CD4-positive, alpha-beta T cell treated with Interleukin-21 for 1 hour (primary cell): Measurements from ENCODE around the gene FBXL7.

Source experiments
- DNase-seq: peaks from one replicate; pipeline ENCODE4 v3.0.0-alpha.2; 2020

The FBXL7 gene

DNA sequence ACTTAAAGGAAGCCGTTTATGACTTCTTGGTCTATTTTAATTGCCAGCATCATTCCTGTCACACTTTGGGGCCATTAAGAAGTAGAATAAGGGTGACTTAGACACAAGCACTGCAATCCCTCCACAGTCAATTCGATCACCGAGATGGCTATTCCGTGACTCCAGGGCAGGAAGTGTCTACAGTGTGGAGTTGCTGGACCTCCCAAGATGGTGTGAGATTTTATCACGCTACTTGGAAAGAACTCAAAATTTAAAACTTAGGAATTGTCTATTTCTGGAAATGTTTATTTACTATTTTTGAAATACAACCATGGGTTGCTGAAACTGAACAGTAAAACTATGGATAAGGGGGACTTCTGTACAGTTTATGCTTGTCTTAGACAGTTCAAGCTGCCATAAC lies 6.2 kb downstream of the FBXL7 start:
- DNase-seq, result no peak

- no peak for DNase-seq
These were observed 6.9 kb downstream of the FBXL7 start for GRCh38 chr5:15506897-15507296.

DNA sequence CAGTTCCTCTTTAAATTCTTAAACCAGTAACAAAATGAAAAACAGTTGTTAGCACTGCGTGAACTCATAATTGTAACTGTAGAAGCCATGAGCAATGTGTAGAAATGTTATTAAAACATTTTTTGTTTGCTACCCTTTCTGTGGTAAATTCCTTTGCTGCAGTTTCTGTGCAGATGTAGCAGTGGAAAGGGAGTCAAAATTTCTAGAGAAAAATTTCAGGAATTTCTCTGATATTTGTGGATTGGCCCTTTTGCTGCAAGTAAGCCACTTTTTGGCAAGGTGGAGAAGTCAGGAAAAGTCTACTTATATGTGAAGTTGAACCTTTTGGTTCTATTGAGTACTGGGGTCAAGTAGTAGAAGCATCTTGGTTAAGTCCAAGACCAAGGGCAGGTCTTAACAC lies 10.1 kb downstream of the FBXL7 start:
- no peak for DNase-seq

DNA sequence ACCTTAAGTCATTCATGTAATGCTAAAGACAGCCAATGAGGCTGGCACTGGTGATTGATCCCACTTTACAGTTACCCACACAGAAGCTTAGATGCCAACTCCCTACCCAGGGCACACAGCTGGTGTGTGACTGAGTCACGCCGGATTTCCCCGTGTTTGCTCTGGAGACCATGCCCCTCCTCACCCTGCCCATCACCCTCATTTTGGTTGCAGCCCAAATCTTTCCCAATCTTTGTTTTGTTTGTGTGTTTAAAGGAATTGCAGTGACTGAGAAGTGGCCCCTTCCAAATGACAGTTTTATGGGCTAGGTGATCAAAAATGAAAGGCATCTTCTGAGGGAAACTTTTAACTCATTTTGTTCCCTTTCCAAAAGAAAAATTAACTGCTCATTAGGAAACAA lies 10.9 kb downstream of the FBXL7 start:
- no peak for DNase-seq

DNA sequence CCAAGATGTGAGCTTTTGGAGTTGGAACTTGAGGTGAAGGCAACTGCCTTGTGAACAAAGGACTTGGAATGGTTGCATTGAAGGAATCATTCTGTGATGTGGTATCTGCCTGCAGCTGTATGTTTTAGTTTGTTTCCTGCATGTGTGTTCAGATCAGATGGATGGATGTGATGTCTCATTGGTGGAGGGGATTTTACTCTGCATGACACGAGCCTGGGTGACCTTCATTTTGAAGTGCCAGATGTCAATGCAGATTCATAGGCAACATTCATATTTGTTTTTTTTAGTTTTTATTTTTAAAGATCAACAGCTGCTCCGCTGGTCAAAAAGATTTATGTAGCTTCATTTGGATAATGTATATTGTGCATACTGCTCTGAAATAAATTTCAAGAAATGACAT lies 13.5 kb downstream of the FBXL7 start:
- no peak for DNase-seq

DNA sequence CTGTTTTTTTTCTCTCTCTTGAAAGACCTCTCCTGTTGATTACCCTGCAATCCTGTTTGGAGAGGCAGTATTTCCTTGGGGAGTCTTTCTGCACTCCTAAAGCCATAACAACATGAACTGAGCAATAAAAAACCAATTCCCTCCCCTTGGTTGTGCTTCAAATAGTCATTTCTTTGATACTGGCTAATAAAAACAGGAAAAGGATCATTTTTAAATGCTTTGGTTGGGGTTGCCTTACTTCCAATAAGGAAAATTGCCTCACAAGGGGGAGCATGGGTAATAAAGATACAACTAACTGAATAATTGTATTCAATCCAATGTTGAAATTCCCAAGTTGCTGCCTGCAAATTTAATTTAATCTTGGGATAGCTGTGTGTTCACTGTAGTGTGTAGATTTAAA lies 13.9 kb downstream of the FBXL7 start:
- no peak for DNase-seq

DNA sequence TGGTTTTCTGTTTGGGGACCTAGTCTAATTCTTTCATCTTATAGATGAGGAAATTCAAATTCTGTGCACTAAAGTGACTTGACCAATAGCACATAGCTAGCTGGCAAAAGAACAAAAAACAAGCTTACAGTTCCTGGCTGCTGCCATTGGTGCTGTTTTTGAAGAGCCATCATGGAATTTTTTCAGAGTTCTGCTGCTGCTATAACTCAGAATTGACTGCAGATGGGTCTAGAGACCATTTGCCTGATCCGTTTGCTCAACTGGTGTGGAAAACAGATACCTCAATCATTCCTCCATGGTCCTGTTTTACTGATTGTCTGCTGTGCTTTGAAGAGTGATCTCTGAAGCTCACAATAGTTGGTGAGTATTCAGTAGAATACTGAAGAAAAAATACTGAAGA lies 15.2 kb downstream of the FBXL7 start:
- DNase-seq, result no peak

- DNase-seq, result no peak
These were observed 16.5 kb downstream of the FBXL7 start for GRCh38 chr5:15516486-15516885.

- no peak for DNase-seq
These were observed 18.8 kb downstream of the FBXL7 start for GRCh38 chr5:15518786-15519185.

- DNase-seq, result no peak
These were observed 20.9 kb downstream of the FBXL7 start for GRCh38 chr5:15520856-15521255.

- DNase-seq, result no peak
These were observed 21.6 kb downstream of the FBXL7 start for GRCh38 chr5:15521381-15522186.

DNA sequence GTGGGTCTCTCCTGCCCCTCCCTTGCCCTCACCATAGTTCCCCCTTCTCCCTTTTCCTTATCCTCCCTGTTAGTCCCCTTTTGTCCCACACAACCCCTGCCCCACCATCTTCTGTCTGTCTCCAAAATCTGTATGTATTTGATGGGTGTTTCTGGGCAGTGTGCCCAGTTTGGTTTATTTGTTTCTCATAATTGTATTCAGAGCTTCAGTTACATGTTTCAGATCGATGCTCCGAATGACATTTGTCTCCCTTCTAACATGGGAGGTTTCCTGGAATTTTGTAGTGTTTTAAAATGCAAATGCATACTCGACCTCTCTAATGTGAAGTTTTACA lies 22.2 kb downstream of the FBXL7 start:
- DNase-seq, result no peak

DNA sequence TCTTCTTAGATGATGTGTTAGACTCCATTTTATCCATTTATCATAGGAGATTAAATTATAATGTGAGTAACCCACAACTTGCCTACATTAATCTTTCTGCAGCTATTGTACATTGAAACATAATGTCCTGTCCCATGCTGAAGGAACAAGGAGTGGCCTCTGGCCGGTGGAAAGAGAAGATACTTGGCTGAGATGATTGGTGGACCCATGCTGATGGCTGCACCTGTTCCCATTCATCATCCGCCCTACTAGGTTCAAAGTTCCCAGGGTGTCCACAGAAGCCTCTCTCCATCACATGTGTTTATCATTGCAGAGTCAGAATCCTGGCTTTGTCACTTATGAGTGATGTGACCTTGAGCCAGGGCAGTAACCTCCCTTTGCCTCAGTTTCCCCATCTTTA lies 24.7 kb downstream of the FBXL7 start:
- DNase-seq, result no peak

- DNase-seq, result no peak
These were observed 25.8 kb downstream of the FBXL7 start for GRCh38 chr5:15525703-15526275.

DNA sequence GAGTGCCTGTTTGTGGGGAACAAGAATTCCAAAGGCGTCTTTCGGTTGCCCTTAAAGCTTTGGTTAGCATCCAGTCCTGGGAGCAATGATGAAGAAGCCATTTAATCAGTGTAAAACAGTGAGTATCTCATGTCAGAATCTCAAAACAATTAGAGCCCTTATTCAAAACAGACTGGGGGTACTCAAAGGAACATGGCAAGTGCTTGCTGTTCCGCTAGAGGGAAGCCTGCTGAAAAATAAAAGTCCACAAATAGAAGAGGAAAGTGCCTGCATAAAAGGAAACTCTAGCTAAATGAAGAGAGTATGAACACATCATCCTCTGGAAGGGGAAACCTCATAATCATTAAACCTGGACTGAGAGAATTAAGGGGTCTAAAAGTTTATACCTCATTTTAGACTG lies 26.4 kb downstream of the FBXL7 start:
- no peak for DNase-seq

- DNase-seq, result no peak
These were observed 28.5 kb downstream of the FBXL7 start for GRCh38 chr5:15528476-15528875.

DNA sequence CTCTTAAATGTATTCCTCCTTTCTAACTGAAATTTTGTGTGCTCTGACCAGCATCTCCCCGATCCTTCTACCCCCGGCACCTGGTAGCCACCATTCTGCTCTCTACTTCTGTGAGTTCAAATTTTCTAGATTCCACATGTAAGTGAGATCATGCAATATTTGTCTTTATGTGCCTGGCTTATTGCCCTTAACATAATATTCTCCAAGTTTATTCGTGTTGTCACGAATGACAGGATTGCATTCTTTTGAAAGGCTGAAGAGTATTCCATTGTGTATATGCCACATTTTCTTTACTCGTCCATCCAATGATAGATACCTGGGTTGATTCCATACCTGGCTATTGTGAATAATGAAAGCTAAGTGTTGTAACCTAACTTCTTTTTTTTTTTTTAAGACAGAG lies 29.0 kb downstream of the FBXL7 start:
- no peak for DNase-seq

- DNase-seq, result no peak
These were observed 29.8 kb downstream of the FBXL7 start for GRCh38 chr5:15529821-15530220.

DNA sequence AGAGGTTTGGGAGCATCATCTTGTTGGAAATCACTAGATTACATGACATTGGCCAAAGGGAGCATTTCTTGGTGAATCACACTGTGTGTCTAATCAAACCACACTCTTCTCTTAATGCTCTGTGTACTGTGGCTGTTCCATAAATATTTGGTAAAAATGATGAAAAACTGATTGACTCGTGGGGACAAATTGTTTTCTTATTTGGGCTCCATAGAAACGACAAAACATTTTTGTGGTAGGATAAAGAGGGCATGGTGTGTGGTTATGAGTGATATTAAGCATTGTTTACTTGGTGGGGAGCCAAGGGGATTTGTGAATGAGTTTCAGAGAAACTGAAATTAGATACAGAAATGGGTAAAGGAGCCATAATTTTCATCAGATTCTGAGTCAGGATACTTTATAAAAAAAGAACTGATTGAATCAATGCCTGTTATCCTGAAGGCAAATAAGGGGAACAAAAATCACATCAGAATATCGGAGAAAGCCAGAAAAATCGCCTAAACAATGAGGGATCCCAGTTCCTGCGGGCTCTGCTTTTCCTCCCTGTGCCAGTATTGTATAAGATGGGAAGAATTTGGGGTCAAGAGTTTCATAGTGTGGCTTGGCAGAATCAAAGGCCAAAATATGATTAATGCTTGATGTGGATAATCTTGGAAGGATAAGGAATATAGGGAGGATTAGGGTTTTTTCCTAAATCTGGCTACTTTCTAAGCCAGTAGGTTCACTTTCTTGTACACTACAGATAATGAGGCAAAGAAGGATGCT lies 33.3 kb downstream of the FBXL7 start:
- DNase-seq, result no peak

DNA sequence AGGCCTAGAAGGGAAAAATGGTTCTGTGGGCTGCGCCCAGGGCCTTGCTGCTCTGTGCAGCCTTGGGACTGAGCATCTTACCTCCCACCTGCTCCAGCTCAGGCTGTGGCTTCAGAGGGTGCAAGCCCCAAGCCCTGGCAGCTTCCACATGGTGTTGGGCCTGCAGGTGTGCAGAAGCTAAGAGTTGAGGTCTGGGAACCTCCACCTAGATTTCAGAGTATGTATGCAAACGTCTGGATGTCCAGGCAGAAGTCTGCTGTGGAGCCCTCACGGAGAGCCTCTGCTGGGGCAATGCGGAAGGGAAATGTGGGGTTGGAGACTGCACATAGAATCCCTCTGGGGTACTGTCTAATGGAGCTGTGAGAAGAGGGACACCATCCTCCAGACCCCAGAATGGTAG lies 36.0 kb downstream of the FBXL7 start:
- DNase-seq, result no peak

- no peak for DNase-seq
These were observed 38.5 kb downstream of the FBXL7 start for GRCh38 chr5:15538516-15538915.

- no peak for DNase-seq
These were observed 40.0 kb downstream of the FBXL7 start for GRCh38 chr5:15539951-15540350.

DNA sequence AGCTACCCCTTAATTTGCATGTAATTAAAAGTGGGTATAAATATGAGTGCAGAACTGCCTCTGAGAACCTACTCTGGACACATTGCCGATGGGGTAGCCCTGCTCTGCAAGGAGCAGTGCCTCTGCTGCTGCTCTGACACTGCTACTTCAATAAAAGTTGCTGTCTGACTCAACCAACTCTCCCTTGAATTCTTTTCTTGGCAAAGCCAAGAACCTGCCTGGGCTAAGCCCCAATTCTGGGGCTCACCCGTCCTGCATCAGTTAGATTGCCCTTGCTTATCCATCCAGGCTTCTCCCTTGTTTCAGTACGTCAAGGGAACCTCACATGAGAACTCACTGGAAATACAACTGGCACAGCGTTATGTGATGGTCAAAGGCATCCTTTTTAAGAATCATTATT lies 44.1 kb downstream of the FBXL7 start:
- DNase-seq, result no peak

GRCh38 chr5:15545082-15545481 lies 45.1 kb downstream of the FBXL7 start:
- no peak for DNase-seq
